ENCODE measurements around the gene SMYD3. TPM values are rescaled to one million over a fixed set of nuclear protein-coding genes. Genes with fewer than 3 reads are reported as not detected.

The SMYD3 gene
- polyA plus RNA-seq, 3 donors: 29.0 to 36.5 (median 32.0) TPM

DNA sequence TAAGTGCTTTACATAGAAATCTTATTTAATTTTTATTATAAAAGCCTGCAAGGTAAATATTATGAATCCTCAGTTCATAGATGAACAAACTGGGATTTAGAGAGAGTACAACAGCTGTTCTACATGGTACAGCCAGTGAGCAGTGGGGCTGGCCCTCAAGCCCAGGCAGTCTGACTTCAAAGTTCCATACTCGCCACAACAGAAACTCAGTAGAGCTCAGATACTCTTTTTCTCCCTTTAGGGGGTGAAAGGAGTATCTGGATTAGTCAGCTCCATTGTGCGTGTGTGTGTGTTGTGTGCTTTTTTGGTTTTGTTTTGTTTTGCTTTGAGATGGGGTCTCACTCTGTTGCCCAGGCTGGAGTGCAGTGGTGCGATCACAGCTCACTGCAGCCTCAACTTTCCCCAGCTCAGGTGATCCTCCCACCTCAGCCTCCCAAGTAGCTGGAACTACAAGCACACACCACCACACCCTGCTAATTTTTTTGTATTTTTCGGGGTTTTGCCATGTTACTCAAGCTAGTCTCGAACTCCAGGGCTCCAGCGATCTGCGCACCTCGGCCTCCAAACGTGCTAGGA lies 378.5 kb downstream of the SMYD3 start:
- DNase-seq (ENCODE audit: low read depth in 3 of 3, low spot score in 2 of 3): no peak

DNA sequence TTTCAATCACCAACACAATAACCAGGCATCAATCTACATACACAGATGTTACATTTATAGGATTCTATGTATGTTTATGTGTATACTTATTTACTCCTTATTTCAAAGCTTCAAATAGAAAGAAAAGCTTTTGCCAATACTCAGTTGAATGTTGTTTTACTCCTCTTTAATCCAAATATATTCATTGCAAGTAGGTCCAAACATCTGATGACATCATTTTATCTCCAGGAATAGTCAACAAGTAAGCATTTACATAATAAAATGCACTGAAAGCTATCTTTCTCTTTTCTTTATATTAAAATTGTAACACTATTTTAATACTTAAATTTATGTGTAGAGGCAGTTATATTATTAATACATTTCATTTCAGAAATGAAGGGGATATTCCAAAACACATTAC lies 380.5 kb downstream of the SMYD3 start:
- DNase-seq (ENCODE audit: low read depth in 3 of 3, low spot score in 2 of 3): no peak

- no peak for DNase-seq (ENCODE audit: low read depth in 3 of 3, low spot score in 2 of 3)
These were observed 385.0 kb downstream of the SMYD3 start for GRCh38 chr1:246122071-246122470.

DNA sequence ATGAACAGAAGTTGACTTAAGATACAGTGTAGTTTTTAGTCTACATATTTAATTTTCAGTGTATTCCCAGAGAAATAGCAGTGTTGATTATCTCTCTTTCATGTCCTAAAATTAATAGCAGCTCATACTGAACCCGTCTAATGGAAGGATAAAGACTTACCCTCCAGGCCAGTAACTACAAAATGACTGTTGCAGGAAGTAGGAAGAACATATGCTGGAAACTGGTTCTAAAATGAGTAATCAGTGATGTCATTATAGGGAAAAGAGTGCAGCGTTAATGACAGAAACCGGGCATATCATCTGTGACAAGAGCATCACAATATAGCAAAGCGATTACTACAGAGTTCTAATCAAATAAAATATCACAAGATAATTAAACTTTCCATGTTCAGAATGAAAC lies 385.5 kb downstream of the SMYD3 start:
- DNase-seq (ENCODE audit: low read depth in 3 of 3, low spot score in 2 of 3): no peak

GRCh38 chr1:246117066-246117791 lies 389.9 kb downstream of the SMYD3 start:
- peak in 2 of 3 donors; percentile 29 to 34 for DNase-seq (ENCODE audit: low read depth in 3 of 3, low spot score in 2 of 3)

DNA sequence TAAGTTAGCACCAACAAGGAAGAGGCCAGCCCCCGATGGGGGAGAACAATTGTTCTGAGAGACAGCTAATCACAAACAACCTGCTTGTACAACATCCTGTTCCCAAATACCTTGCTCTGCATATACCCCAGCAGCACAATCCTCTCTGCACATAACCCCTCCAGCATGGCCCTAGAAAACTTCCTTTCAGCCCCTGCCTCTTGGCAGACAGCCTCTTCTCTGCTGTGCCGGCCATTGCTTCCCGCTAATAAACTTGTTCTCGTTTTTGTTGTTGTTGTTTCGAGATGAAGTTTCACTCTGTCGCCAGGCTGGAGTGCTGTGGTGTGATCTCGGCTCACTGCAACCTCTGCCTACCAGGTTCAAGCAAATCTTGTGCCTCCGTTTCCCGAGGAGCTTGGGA lies 392.7 kb downstream of the SMYD3 start:
- DNase-seq (ENCODE audit: low read depth in 3 of 3, low spot score in 2 of 3): no peak

GRCh38 chr1:246113555-246114095 lies 393.5 kb downstream of the SMYD3 start:
- no peak for DNase-seq (ENCODE audit: low read depth in 3 of 3, low spot score in 2 of 3)

- no peak for DNase-seq (ENCODE audit: low read depth in 3 of 3, low spot score in 2 of 3)
These were observed 395.5 kb downstream of the SMYD3 start for GRCh38 chr1:246111570-246111969.

DNA sequence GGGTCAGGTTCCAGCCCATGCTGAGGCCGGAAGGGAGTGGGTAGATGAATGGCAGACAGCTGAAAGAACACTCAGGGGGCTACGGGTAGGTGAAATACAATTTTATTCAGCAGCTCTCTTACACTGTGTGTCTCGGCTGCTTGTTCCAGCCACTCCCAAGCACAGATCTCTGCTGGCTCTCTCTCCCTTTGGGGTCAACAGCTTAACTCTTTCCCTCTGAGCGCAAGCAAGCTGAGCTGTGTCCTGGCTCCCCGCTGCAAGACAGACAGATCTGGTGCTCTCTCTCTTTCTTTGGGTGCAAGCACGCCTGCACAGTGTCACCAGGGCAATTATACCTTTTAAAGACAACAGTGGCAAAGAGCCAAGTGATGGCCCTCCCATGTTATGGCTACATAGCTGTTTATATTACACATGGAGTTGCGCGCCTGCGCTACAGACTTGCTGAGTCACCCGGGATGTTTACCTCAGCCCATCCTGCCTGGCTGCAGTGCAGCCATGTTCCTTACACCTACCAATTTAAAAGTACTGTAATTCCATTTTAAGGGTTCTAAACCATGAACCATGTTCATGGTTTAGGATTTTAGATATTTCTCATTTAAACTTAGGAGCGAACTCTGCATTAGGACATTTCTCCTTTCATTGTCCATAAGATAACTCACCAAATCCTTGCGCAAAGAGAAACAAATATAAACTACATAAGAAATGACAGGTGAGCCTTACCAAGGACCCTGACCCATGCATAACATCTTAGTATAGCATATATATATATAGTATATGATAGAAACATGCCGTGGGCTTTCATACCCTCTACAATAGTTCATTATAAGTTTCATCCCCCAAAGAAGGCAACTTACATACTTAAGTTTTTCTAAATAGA lies 396.5 kb downstream of the SMYD3 start:
- no peak for DNase-seq (ENCODE audit: low read depth in 3 of 3, low spot score in 2 of 3)

DNA sequence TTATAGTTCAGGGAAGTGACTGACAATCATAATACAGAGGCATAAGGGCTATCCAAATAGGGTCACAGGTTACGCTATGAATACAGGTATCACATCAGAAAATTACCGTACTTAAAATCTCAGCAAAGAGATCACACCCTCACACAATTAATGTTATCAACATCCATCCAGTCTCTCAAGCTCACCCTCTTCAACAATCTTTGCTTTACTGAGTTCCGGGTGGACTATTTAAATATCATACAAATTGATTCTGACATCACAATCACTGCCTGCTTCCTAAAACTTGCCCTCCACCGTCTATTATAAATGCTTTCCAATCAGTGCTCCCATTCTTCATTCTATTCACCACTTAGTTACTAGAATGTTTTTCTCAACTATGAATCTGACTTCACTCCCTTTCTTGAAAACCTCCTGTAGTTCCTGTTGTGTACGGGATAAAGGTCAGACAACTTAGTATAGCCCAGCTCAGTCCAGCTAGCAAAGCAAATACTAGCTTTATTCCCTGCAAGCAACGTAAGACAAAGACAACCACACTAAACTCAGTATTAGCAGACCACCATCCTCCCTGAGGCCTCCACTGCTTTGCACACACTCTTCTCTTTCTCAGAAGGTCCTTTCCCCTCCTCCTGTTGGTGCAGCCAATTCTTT lies 398.7 kb downstream of the SMYD3 start:
- DNase-seq (ENCODE audit: low read depth in 3 of 3, low spot score in 2 of 3): no peak

DNA sequence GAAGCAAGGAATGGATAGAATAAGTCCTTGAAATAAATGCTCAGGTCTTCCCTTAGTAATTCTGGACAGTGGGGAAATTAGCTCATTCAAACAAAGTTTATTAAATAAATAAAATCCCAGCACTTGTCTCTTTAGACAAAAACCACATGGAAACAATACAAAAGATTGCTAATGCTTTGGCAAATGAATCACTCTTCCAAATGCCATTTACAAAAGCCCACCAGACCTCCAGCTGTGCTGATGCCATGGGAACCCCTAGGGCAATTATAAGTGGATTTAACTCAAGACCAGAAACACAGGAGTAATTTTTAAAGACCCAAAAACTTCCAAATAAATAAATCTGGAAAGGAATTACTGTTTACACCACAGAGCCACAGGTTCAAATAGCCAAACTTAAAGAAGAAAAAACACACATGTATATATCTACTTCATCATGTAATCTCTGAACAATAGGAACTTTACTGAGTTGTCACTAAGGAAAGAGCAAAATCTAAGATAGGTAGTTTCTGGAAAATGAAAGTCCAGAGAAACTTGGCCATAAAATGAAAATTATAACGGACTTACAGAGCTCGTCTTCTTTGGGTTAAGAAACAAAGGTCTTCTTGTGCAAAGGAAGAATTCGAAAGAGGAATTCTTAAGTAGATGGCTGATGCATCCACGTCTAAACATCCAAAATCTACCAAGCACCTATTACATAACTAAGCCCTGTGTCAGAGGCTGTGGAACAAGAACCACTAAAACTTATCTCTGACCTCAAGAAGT lies 399.4 kb downstream of the SMYD3 start:
- DNase-seq (ENCODE audit: low read depth in 3 of 3, low spot score in 2 of 3): no peak

DNA sequence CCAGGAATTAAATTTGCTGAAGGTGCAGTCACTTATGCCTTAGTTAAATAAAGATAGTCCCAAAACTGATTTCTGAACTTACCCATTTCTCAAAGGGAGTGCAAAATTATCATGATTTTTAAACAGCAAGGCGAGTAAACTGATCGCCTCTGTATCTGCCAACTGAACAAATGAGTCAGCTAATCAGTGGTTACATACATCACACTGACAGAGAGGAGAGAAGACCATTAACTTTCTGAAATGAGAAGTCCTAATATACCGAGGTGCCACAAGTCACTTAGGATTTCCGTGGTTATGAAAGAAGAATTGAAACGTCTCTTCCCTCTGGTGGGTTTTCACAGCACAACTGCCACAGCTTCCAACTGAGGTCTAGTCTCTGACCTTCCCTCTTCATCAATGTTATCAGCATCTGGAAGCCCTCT lies 400.7 kb downstream of the SMYD3 start:
- DNase-seq (ENCODE audit: low read depth in 3 of 3, low spot score in 2 of 3): no peak

DNA sequence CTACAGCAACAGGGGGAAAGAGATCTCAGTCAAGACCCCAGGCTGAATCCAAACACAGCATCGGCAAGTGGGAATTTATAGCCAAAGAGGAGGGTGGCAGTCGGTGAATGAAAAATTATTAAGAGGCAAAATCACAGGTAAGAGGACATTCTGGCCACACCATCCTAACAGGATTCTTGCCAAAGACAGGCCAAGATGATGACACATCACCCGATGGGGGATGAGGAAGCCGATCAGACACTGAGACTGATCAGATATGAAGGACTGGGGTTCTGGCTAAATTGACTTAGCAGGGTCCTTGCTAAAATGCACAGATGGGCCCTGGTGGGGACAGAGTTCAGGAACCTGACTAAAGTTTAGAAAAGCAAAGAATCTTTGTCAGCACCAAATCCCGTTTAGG lies 402.2 kb downstream of the SMYD3 start:
- no peak for DNase-seq (ENCODE audit: low read depth in 3 of 3, low spot score in 2 of 3)

- DNase-seq (ENCODE audit: low read depth in 3 of 3, low spot score in 2 of 3): no peak
These were observed 407.5 kb downstream of the SMYD3 start for GRCh38 chr1:246099570-246099969.

DNA sequence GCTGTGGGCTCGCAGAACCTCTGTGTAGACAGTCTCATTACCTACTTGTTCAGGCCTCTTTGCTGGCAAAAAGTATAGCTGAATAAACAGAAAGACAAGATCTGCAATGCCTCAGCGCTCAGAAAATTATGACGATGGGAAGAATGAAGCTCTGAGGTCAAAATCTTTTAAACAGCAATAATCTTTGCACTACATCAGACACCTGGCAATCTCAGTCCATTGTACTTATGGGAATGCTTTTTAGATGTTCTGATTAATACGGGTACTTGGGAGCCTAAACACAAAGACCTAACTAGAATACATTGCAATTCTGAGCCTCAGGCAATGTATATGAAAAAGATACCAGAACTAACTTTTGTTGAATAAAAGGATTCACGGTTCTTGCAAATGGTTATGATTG lies 410.7 kb downstream of the SMYD3 start:
- DNase-seq (ENCODE audit: low read depth in 3 of 3, low spot score in 2 of 3): no peak

DNA sequence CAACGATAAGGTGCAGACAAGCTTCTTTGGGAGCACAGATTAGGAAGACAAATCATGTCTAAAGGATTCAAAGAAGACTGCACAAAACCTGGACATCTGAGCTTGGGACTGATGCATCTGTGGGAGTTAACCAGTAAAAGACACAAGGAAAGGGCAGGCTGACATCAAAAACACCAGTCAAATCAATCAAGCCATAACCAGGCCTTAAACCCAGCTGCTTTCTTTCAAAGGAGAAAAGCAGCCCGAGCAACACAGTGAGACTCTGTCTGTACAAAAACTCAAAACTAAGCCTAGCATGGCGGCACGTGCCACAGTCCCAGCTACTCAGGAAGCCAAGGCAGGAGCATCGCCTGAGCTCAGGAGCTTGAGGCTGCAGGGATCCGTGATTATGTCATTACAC lies 411.6 kb downstream of the SMYD3 start:
- peak in 1 of 3 donors; percentile 24 for DNase-seq (ENCODE audit: low read depth in 3 of 3, low spot score in 2 of 3)

- no peak for DNase-seq (ENCODE audit: low read depth in 3 of 3, low spot score in 2 of 3)
These were observed 413.8 kb downstream of the SMYD3 start for GRCh38 chr1:246093230-246093629.

DNA sequence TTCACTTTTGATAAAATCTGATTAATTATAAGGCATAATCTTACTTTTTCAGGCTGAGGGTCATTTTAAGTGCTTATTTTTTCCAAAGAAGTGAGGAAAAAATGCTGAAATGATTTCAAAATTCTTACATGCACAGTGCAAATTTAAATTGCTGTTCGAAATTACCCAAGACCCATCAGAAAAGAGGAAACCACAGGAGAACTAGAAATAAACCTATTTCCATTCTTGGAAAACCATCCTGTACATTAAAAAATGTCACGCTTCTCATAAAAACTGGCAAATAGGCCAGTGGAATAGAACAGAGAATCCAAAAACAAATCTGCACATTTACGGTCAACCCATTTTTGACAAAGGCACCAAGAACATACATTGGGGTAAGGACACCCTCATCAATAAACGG lies 414.9 kb downstream of the SMYD3 start:
- no peak for DNase-seq (ENCODE audit: low read depth in 3 of 3, low spot score in 2 of 3)

DNA sequence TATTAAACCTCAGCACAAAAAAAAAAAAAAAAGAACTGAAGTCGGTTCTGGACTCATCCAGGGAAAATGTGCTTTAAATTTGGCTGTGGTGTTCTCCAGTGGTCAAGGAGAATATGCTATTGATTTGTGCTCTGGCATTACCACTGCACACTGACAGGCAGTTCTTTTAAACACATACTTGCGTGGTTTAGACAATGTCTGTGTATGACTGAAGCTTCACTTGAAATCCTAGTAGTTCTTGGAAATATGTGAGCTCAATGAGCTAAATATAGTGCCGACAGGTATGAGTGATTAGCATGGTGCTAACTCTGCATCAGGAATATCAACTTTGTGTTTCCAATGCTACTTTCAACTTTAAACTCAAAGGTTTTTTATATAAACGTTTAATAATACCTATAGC lies 415.6 kb downstream of the SMYD3 start:
- no peak for DNase-seq (ENCODE audit: low read depth in 3 of 3, low spot score in 2 of 3)

GRCh38 chr1:246086191-246086590 lies 420.9 kb downstream of the SMYD3 start:
- DNase-seq (ENCODE audit: low read depth in 3 of 3, low spot score in 2 of 3): no peak

All from right renal cortex interstitium (tissue), 3 donors.